HG02571 (cell line): ENCODE measurements around the gene TPSG1.

Experiments used
- ATAC-seq: cut with Tn5 transposase; IDR thresholded peaks from one replicate; pipeline ENCODE4 v1.9.1; 2021; ENCODE audit warnings: mild to moderate bottlenecking, moderate library complexity; ENCODE audit not compliant: unreplicated experiment

The TPSG1 gene

DNA sequence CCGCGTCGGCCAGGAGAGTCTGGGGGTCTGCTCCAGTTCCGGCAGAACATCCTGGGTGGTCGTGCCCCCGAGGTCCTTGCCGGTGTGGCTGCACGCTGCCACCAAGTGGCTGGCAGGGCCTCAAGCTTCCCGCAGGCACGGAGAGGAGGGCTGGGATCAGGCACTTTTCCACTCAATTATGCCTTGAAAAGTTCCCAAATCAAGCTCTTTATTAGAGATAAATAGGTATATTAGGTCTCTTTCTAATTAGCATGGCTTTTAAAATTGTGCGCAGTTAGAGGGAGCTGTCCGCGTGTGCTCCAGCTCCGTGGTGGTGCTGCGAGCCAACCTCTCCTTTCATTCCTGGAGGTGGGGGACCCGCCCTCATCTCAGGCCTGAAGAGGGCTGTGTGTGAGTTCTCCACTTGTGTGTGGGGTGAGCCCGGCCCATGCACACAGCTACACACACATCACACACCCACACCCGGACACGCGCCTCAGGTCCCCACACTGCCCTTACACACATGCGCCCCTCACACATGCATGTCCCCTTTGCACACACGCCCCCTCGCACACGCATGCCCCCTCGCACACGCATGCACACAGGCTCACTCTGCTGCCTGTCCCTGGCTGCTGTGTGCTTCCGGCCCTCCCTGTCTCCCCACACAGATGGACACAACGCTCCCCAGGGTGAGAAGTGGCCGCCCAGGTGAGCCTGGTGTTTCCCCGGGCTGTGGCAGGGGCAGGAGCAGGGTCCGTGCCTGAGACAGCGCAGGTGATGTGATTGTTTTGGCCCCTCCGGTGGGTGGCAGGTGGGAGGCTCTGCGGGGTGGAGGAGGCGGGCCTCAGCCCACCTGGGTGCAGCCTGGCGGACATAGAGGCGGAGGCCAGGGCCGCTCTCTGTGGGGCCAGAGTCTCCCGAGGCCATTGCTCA, 43.4 kb downstream of the TPSG1 start:
- ATAC-seq: no peak

DNA sequence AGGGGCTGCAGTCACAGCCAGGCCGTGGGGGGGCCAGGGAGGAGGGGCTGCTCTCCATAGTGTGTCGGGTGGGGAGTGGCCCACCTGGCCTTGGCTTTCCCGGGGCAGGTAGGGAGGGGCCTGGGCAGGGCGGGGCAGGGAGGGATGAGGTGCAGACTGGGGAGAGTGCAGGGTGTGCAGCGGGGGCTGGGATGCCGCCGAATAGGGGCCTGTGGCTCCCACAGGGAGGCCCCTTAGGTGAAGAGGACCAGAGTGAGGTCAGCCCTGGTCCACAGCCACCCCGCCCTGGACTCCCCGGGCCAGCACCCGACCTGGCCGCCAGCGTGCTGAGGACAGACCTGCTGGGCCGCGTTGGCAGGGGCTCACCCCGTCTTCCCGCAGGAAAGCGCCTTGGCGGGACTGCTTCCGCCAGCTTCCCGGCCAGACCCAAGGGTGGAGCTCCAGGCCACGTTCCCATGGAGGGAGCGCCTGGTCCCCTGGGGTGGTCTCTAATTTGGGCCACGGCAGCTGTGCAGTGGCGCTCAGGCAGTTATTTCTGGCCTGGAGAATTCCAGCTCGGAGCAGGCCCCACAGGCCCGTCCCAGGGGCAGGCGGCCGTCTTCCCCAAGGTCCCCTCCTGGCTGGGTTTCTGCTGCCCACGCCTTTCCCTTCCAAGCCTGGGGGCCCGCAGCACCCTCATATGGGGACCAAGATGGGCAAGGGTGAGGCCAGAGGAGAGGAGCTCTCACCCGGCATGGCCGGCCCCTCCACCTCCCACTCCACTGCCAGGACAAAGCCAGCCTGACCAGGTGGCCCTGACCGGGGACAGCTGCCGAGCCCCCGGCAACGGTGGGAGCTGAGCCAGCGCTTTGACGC, 44.3 kb downstream of the TPSG1 start:
- no peak for ATAC-seq

- ATAC-seq: no peak
These were observed 46.7 kb downstream of the TPSG1 start for GRCh38 chr16:1178295-1178910.

DNA sequence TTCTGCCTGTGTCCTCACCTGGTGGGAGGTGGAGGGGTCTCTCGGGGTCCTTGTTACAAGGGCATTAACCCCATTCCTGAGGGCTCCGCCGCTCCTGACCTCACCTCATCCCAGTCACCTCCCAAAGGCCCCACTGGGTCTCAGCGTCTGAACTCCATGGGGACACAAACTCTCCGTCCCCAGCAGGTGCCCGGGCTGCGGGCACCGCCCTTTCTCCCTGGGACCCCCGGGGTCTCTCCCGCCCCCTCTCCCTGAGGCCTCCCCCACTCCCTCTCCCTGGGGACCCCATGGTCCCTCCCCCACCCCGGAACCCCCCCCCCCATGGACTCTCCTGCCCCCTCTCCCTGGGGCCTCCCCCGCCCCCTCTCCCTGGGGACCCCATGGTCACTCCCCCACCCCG, 47.3 kb downstream of the TPSG1 start:
- no peak for ATAC-seq

DNA sequence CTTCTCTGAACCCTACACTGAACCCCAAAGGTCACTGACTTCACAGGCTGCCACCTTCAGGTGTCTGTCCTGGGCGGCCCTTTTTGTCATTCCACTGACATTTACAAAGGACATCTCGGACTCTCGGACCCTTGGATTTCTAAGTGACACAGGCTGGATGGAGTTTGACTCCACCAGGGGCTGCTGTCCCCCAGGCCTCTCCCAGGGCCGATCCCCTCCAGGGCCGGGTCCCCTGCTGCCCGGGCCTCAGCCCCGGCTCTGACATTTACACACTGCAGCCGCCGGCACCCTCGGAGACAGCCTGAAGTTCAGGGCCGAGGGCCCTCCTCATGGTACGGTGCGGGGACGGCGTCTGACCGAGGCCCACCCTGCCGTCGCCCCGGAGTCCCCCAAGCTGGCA, 48.0 kb downstream of the TPSG1 start:
- ATAC-seq: no peak

- ATAC-seq: no peak
These were observed 48.7 kb downstream of the TPSG1 start for GRCh38 chr16:1176280-1176897.

DNA sequence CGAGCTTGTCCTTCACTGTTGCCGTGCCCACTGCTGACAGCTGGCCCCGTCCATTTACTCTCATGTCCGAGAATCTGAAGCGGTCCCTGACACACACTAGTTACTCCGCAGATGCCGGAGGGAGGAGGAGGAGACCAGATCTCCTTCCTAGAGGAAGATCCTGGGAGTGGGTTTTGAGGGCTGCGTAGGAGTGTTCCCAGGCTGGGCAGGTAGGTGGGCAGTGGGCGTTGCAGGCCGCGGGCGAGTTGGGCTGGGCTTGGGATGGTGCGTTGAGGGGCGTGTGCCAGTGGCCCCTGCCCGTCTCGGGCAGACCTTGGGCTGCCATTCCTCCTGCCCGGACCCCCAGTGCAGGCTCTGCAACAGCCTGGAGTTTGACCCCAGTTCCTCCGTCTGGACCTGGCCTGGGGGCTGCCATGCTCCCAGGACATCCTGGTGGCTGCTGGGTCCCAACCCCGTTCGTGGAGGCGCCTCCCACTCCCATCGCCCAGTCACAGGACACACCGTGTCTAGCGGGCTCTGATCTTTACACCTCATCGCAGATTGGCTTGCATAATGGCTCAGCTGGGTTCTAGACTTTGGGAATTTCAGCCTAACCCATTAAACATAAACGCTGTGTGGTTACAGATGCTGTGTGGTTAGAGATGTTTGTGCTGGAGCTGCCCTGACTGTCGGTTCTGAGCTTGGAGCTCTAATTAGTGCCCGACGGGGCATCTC, 49.3 kb downstream of the TPSG1 start:
- ATAC-seq: no peak

GRCh38 chr16:1174477-1175357, 50.4 kb downstream of the TPSG1 start:
- ATAC-seq: no peak

GRCh38 chr16:1173788-1174451, 51.1 kb downstream of the TPSG1 start:
- ATAC-seq: no peak

DNA sequence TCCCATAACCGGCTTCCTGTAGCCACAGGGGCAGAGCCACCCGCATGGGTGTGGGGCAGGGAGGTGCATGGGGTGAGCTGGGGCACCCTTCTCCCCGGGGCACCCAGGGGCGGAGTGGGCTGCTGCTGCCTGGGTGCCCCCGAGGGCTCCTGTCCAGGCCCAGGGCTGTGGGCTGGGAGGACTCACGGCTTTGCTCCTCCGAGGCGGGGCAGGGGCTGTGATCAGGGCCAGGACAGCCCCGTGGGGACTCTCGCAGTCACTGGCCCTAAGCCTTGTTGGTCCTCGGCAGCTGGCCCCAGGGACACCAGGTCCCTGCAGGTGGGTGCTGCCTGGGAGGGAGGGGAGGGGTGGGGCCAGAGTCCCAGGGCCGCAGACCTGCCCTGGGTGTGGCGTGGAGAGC, 52.4 kb downstream of the TPSG1 start:
- ATAC-seq: no peak

DNA sequence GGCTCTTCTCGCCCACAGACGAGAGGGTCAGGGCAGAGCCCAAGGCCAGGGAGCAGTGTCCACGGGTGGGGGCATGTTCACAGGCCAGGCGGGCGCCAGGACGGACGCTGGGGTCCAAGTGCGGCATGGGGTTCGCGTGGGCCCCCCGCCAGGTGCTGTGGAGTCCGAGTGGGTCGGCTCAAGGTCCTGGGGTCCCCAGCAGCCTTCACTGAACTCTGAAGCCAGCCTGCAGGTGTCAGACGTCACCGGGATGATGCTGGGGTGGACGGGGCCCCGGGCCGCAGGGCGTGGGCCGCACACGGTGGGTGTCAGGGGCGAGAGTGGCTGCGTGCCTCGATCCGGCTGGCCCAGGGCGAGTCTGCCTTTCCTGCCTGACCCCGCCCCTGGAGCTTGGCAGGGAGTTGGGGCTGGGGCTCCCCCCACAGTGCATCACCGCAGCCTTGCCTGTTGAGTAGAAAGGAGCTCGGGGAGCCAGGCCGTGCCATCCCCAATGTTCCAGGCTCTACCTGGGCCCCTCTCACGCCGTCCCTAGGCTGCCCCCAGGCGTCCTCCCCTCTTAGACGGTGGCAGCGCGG, 53.1 kb downstream of the TPSG1 start:
- no peak for ATAC-seq
